ENCODE measurements around the gene ULK1.

ULK1 gene

GRCh38 chr12:131909752-131910219 lies 15.4 kb downstream of the ULK1 start:
- FAIRE-seq: no peak

GRCh38 chr12:131910302-131911027 lies 16.0 kb downstream of the ULK1 start:
- FAIRE-seq: no peak

GRCh38 chr12:131911028-131911650 lies 16.7 kb downstream of the ULK1 start:
- no peak for FAIRE-seq

GRCh38 chr12:131911851-131912477 lies 17.5 kb downstream of the ULK1 start:
- no peak for FAIRE-seq

- no peak for FAIRE-seq
These were observed 18.3 kb downstream of the ULK1 start for GRCh38 chr12:131912518-131913274.

- FAIRE-seq: no peak
These were observed 19.2 kb downstream of the ULK1 start for GRCh38 chr12:131913666-131914065.

- FAIRE-seq: no peak
These were observed 19.8 kb downstream of the ULK1 start for GRCh38 chr12:131914179-131914702.

GRCh38 chr12:131915000-131915689 lies 20.7 kb downstream of the ULK1 start:
- FAIRE-seq: no peak

GRCh38 chr12:131915823-131916222 lies 21.4 kb downstream of the ULK1 start:
- no peak for FAIRE-seq

- FAIRE-seq: no peak
These were observed 22.1 kb downstream of the ULK1 start for GRCh38 chr12:131916306-131917138.

GRCh38 chr12:131917139-131917710 lies 22.8 kb downstream of the ULK1 start:
- no peak for FAIRE-seq

- no peak for FAIRE-seq
These were observed 23.4 kb downstream of the ULK1 start for GRCh38 chr12:131917711-131918306.

- no peak for FAIRE-seq
These were observed 24.1 kb downstream of the ULK1 start for GRCh38 chr12:131918311-131919050.

- no peak for FAIRE-seq
These were observed 24.6 kb downstream of the ULK1 start for GRCh38 chr12:131919051-131919347.

GRCh38 chr12:131919366-131920156 lies 25.1 kb downstream of the ULK1 start:
- FAIRE-seq: no peak

GRCh38 chr12:131920157-131920508 lies 25.7 kb downstream of the ULK1 start:
- no peak for FAIRE-seq

- no peak for FAIRE-seq
These were observed 26.7 kb downstream of the ULK1 start for GRCh38 chr12:131920902-131921840.
